Transverse colon (tissue), 4 donors: ENCODE data around the gene PRIMA1.

Experiments
- EP300 ChIP-seq: sonication (generic); formaldehyde crosslinking; IDR thresholded peaks from one replicate; pipeline ENCODE4 v1.6.1; 2017; ENCODE audit warnings: antibody characterized with exemption, low read depth
- POLR2A ChIP-seq: fragments of 450-650 bp; IDR thresholded peaks from one replicate; pipeline ENCODE4 v1.6.1; 2016; ENCODE audit warnings: antibody characterized with exemption, mild to moderate bottlenecking, moderate library complexity
- POLR2AphosphoS5 ChIP-seq, 3 donors: sonication (generic); formaldehyde crosslinking; IDR thresholded peaks; one replicate each; pipeline ENCODE4 v1.6.1; 2016; ENCODE audit warnings: antibody characterized with exemption in 3 of 3
- TF ChIP-seq, protein P1 (sequence below), 5 experiments: fragments of 200-600 bp in 3 of 5; fragments of 450-650 bp in 2 of 5; sonication (generic) in 3 of 5; IDR thresholded peaks; 1 replicate in 2 of 5; 2 replicates in 3 of 5; pipeline ENCODE4 v1.5.1; 2016 to 2017; ENCODE audit warnings: antibody characterized with exemption in 5 of 5, inconsistent platforms in 3 of 5, mild to moderate bottlenecking in 2 of 5, moderate library complexity in 1 of 5

DNA sequence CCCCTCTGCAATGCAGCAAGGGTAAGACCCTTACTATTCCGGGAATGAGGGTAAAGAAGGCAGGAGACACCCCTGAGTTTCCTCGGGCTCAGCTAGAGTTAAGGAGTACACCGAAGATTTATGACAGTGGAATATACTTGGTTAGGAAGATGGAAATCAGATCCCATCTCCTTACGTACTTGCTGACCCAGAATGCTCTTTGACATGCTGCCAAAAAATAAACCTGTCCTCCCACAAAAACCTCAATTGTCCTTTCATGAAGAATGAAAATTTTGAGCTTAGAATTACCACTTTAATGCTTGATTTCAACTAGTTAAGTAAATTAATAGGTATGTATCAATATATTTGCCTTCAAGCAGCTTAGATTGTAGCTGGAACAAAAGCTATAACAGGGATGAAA, 99.5 kb downstream of the PRIMA1 start:
- TF ChIP-seq, protein P1, sequence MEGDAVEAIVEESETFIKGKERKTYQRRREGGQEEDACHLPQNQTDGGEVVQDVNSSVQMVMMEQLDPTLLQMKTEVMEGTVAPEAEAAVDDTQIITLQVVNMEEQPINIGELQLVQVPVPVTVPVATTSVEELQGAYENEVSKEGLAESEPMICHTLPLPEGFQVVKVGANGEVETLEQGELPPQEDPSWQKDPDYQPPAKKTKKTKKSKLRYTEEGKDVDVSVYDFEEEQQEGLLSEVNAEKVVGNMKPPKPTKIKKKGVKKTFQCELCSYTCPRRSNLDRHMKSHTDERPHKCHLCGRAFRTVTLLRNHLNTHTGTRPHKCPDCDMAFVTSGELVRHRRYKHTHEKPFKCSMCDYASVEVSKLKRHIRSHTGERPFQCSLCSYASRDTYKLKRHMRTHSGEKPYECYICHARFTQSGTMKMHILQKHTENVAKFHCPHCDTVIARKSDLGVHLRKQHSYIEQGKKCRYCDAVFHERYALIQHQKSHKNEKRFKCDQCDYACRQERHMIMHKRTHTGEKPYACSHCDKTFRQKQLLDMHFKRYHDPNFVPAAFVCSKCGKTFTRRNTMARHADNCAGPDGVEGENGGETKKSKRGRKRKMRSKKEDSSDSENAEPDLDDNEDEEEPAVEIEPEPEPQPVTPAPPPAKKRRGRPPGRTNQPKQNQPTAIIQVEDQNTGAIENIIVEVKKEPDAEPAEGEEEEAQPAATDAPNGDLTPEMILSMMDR (IDR thresholded peaks at IDR 0.05), result no peak
- TF ChIP-seq POLR2A (no peak), POLR2AphosphoS5 (IDR thresholded peaks at IDR 0.05) (no peak), EP300 (no peak)
